T-helper 17 cell (primary cell): ENCODE data around the gene EIF3I. TPM values are rescaled to one million over a fixed set of nuclear protein-coding genes. Genes with fewer than 3 reads are reported as not detected.
"Not testable (repeated sequence)": the region's sequence is repeated elsewhere in the genome, so short reads cannot be mapped to it uniquely, and the experiment has no call there.

Source experiments
- ATAC-seq: fragments of 150-1000 bp; cut with Tn5 transposase; 2 replicates; pipeline ENCODE4 v1.10.0; 2021; ENCODE audit warnings: mild to moderate bottlenecking, moderate library complexity
- DNase-seq, 3 donors: peaks; one replicate each; pipeline versions ENCODE4 v3.0.0 to v3.0.0-alpha.2; 2020 to 2021
- H3K9me3 ChIP-seq: one replicate; pipeline ENCODE4 v1.7.0; 2013; ENCODE audit warnings: low read length, mild to moderate bottlenecking; ENCODE audit not compliant: control insufficient read depth, poor library complexity, severe bottlenecking
- H3K27ac Mint-ChIP-seq: one replicate; pipeline ENCODE4 v1.8.0; 2022; ENCODE audit warnings: mild to moderate bottlenecking, moderate library complexity, mixed read lengths
- H3K27me3 Mint-ChIP-seq: one replicate; pipeline ENCODE4 v1.8.0; 2022; ENCODE audit warnings: mixed read lengths
- H3K36me3 Mint-ChIP-seq: one replicate; pipeline ENCODE4 v1.8.0; 2022; ENCODE audit warnings: low read depth, mixed read lengths
- H3K4me1 Mint-ChIP-seq: one replicate; pipeline ENCODE4 v1.8.0; 2022; ENCODE audit warnings: mild to moderate bottlenecking, mixed read lengths
- H3K4me3 Mint-ChIP-seq: one replicate; pipeline ENCODE4 v1.8.0; 2022; ENCODE audit warnings: mild to moderate bottlenecking, moderate library complexity, mixed read lengths
- total RNA-seq, 4 donors: library from RNA in 2 of 4; stranded (reverse) in 2 of 4; gene quantifications; one replicate each; pipeline ENCODE4 v1.2.3 and lab custom pipeline; 2022 to 2026

EIF3I gene
- total RNA-seq, 2 donors from 2014 or later = 116 to 132 TPM

GRCh38 chr1:32247983-32248889 is 26.0 kb downstream of the EIF3I start:
- DNase-seq (peak; percentile 62 to 70 (median 69)), ATAC-seq (peak; percentile 29)
- Mint-ChIP-seq H3K36me3 (peaks cover 17% of the 10 kb centered on the region), H3K27ac (peak overlapping the region; percentile 100), H3K27me3 (no peaks in the 10 kb centered on the region), H3K4me3 (peak overlapping the region; percentile 99), H3K4me1 (peaks cover 46% of the 10 kb centered on the region)
- H3K9me3 ChIP-seq = no peaks in the 10 kb centered on the region

GRCh38 chr1:32249831-32250525 is 27.8 kb downstream of the EIF3I start:
- no peaks in the 10 kb centered on the region for H3K27me3 Mint-ChIP-seq
- no peaks in the 10 kb centered on the region for H3K9me3 ChIP-seq
- DNase-seq (peak; percentile 50 to 74 (median 64)), ATAC-seq (peak; percentile 85)
- peak overlapping the region; percentile 100 for H3K27ac Mint-ChIP-seq
- peak overlapping the region; percentile 99 for H3K4me3 Mint-ChIP-seq
- H3K4me1 Mint-ChIP-seq = peaks cover 50% of the 10 kb centered on the region
- H3K36me3 Mint-ChIP-seq = peaks cover 17% of the 10 kb centered on the region

- peaks cover 17% of the 10 kb centered on the region for H3K36me3 Mint-ChIP-seq
- H3K9me3 ChIP-seq = no peaks in the 10 kb centered on the region
- peaks cover 54% of the 10 kb centered on the region for H3K4me1 Mint-ChIP-seq
- ATAC-seq (peak; percentile 15), DNase-seq (peak in 2 of 3 donors; percentile 33 to 42)
- peak within 1 kb of the TSS; percentile 99 for H3K4me3 Mint-ChIP-seq
- no peaks in the 10 kb centered on the region for H3K27me3 Mint-ChIP-seq
- H3K27ac Mint-ChIP-seq = peak within 1 kb of the TSS; percentile 100
Observed at GRCh38 chr1:32250893-32251716, 28.9 kb downstream of the EIF3I start, which contains the start of gene LCK. LCK (plus strand) TSS chr1:32251265; CDS start chr1:32274330, 23,065 bp downstream.

GRCh38 chr1:32255072-32256071 is 33.2 kb downstream of the EIF3I start:
- peaks cover 17% of the 10 kb centered on the region for H3K36me3 Mint-ChIP-seq
- ATAC-seq = peak; percentile 24
- no peak for DNase-seq
- H3K27me3 Mint-ChIP-seq = no peaks in the 10 kb centered on the region
- H3K4me1 Mint-ChIP-seq = peaks cover 42% of the 10 kb centered on the region
- peak overlapping the region; percentile 99 for H3K4me3 Mint-ChIP-seq
- H3K27ac Mint-ChIP-seq = peak overlapping the region; percentile 100
- no peaks in the 10 kb centered on the region for H3K9me3 ChIP-seq

- H3K4me1 Mint-ChIP-seq = peaks cover 36% of the 10 kb centered on the region
- H3K36me3 Mint-ChIP-seq = peaks cover 12% of the 10 kb centered on the region
- H3K4me3 Mint-ChIP-seq = peak overlapping the region; percentile 85
- no peak for DNase-seq
- H3K27me3 Mint-ChIP-seq = no peaks in the 10 kb centered on the region
- H3K9me3 ChIP-seq = no peaks in the 10 kb centered on the region
- peak overlapping the region; percentile 92 for H3K27ac Mint-ChIP-seq
- peak; percentile 18 for ATAC-seq
Observed at GRCh38 chr1:32256473-32257226, 34.4 kb downstream of the EIF3I start.

GRCh38 chr1:32257227-32257508 is 35.0 kb downstream of the EIF3I start:
- H3K9me3 ChIP-seq = no peaks in the 10 kb centered on the region
- no peaks in the 10 kb centered on the region for H3K27me3 Mint-ChIP-seq
- peak overlapping the region; percentile 85 for H3K4me3 Mint-ChIP-seq
- H3K4me1 Mint-ChIP-seq = peaks cover 33% of the 10 kb centered on the region
- H3K36me3 Mint-ChIP-seq = peaks cover 8% of the 10 kb centered on the region
- no peak for ATAC-seq
- H3K27ac Mint-ChIP-seq = peak overlapping the region; percentile 92
- no peak for DNase-seq

GRCh38 chr1:32263236-32263593 is 41.0 kb downstream of the EIF3I start:
- H3K9me3 ChIP-seq = not testable (repeated sequence)

GRCh38 chr1:32263744-32264143 is 41.5 kb downstream of the EIF3I start:
- H3K9me3 ChIP-seq = no peaks in the 10 kb centered on the region
- H3K27me3 Mint-ChIP-seq = no peaks in the 10 kb centered on the region
- peaks cover 31% of the 10 kb centered on the region for H3K4me1 Mint-ChIP-seq
- peaks cover 2% of the 10 kb centered on the region for H3K36me3 Mint-ChIP-seq
- DNase-seq (no peak), ATAC-seq (peak; percentile 80)
- peak overlapping the region; percentile 94 for H3K27ac Mint-ChIP-seq
- peak overlapping the region; percentile 84 for H3K4me3 Mint-ChIP-seq

More at GRCh38 chr1:32263236-32263593, 41.0 kb downstream of the EIF3I start:
- Mint-ChIP-seq H3K27ac (peak overlapping the region; percentile 94), H3K4me1 (peaks cover 31% of the 10 kb centered on the region), H3K4me3 (peak overlapping the region; percentile 84)
- not testable (repeated sequence) for H3K36me3 Mint-ChIP-seq, ATAC-seq, H3K27me3 Mint-ChIP-seq, DNase-seq

GRCh38 chr1:32265846-32266245 is 43.6 kb downstream of the EIF3I start:
- peaks cover 2% of the 10 kb centered on the region for H3K36me3 Mint-ChIP-seq
- DNase-seq = no peak
- peak overlapping the region; percentile 81 for H3K4me3 Mint-ChIP-seq
- H3K4me1 Mint-ChIP-seq = peaks cover 30% of the 10 kb centered on the region
- peak overlapping the region; percentile 94 for H3K27ac Mint-ChIP-seq
- no peaks in the 10 kb centered on the region for H3K27me3 Mint-ChIP-seq
- no peaks in the 10 kb centered on the region for H3K9me3 ChIP-seq
- no peak for ATAC-seq

GRCh38 chr1:32266921-32267591 is 44.8 kb downstream of the EIF3I start:
- H3K27me3 Mint-ChIP-seq = no peaks in the 10 kb centered on the region
- H3K36me3 Mint-ChIP-seq = peaks cover 2% of the 10 kb centered on the region
- no peaks in the 10 kb centered on the region for H3K9me3 ChIP-seq
- H3K4me3 Mint-ChIP-seq = peak overlapping the region; percentile 69
- ATAC-seq = peak; percentile 66
- DNase-seq = no peak
- peak overlapping the region; percentile 94 for H3K27ac Mint-ChIP-seq
- peaks cover 42% of the 10 kb centered on the region for H3K4me1 Mint-ChIP-seq

- H3K9me3 ChIP-seq = no peaks in the 10 kb centered on the region
- Mint-ChIP-seq H3K4me3 (no peak overlapping the region), H3K36me3 (peaks cover 5% of the 10 kb centered on the region), H3K27ac (no peak overlapping the region), H3K4me1 (peaks cover 58% of the 10 kb centered on the region), H3K27me3 (no peaks in the 10 kb centered on the region)
- DNase-seq (no peak), ATAC-seq (no peak)
Observed at GRCh38 chr1:32269744-32270143, 47.5 kb downstream of the EIF3I start.
